ENCODE data around the gene LRRC14B. TPM values are rescaled to one million over a fixed set of nuclear protein-coding genes. Genes with fewer than 3 reads are reported as not detected.
"Not testable (repeated sequence)": the region's sequence is repeated elsewhere in the genome, so short reads cannot be mapped to it uniquely, and the experiment has no call there.

Gene LRRC14B
- total RNA-seq, 3 donors from 2014 or later (not counting 1 experiment from before 2014, with no cell fraction given) = not detected

- intact Hi-C loops (cut with micrococcal nuclease) = no loop called here
- Histone ChIP-seq H3K27ac (ENCODE audit: low read length) (no peak overlapping the region), H3K4me1 (ENCODE audit: control insufficient read depth, insufficient read depth, low read length) (no peaks in the 10 kb centered on the region), H3K27me3 (ENCODE audit: control insufficient read depth, insufficient read depth, low read length) (no peaks in the 10 kb centered on the region), H3K9me3 (ENCODE audit: control insufficient read depth, insufficient read depth, low read length) (no peaks in the 10 kb centered on the region), H3K36me3 (ENCODE audit: control insufficient read depth, insufficient read depth, low read length) (no peaks in the 10 kb centered on the region), H3K4me3 (ENCODE audit: low read length) (no peak overlapping the region)
- H3K27ac Mint-ChIP-seq = no peak overlapping the region
- no peaks in the 10 kb centered on the region for H3K9me3 Mint-ChIP-seq
- no peak overlapping the region for H3K4me3 Mint-ChIP-seq
- no peak for DNase-seq
- H3K36me3 Mint-ChIP-seq = no peaks in the 10 kb centered on the region
- no peak for ATAC-seq
- TF ChIP-seq CTCF (IDR thresholded peaks at IDR 0.05) = no peak
- H3K4me1 Mint-ChIP-seq = no peaks in the 10 kb centered on the region
- 94% methylated on average over 36 of the region's 36 CpGs for WGBS (ENCODE audit: insufficient coverage)
- peaks cover 0 to 8% of the 10 kb centered on the region in 2 donors for H3K27me3 Mint-ChIP-seq (ENCODE audit: low read depth in 2 of 2)
These were observed 3.4 kb downstream of the LRRC14B start for GRCh38 chr5:194603-195209.

GRCh38 chr5:195401-196160, 4.3 kb downstream of the LRRC14B start:
- no peaks in the 10 kb centered on the region for H3K4me1 Mint-ChIP-seq

GRCh38 chr5:196350-196749, 5.1 kb downstream of the LRRC14B start:
- TF ChIP-seq CTCF (IDR thresholded peaks at IDR 0.05) = no peak
- ATAC-seq (no peak), DNase-seq (no peak)
- H3K4me3 ChIP-seq (ENCODE audit: low read length) = no peak overlapping the region
- H3K4me1 Mint-ChIP-seq = no peaks in the 10 kb centered on the region
- no peaks in the 10 kb centered on the region for H3K9me3 ChIP-seq (ENCODE audit: control insufficient read depth, insufficient read depth, low read length)
- H3K4me1 ChIP-seq (ENCODE audit: control insufficient read depth, insufficient read depth, low read length) = no peaks in the 10 kb centered on the region
- H3K27me3 ChIP-seq (ENCODE audit: control insufficient read depth, insufficient read depth, low read length) = no peaks in the 10 kb centered on the region
- no peaks in the 10 kb centered on the region for H3K9me3 Mint-ChIP-seq
- peaks cover 0 to 3% of the 10 kb centered on the region in 2 donors for H3K27me3 Mint-ChIP-seq (ENCODE audit: low read depth in 2 of 2)
- H3K27ac Mint-ChIP-seq = no peak overlapping the region
- no peak overlapping the region for H3K27ac ChIP-seq (ENCODE audit: low read length)
- WGBS (ENCODE audit: insufficient coverage) = 67% methylated on average over 5 of the region's 10 CpGs
- H3K4me3 Mint-ChIP-seq = no peak overlapping the region
- H3K36me3 Mint-ChIP-seq = no peaks in the 10 kb centered on the region
- no peaks in the 10 kb centered on the region for H3K36me3 ChIP-seq (ENCODE audit: control insufficient read depth, insufficient read depth, low read length)
- intact Hi-C loops (cut with micrococcal nuclease) = no loop called here

More at GRCh38 chr5:195401-196160, 4.3 kb downstream of the LRRC14B start:
- DNase-seq = no peak
- no peaks in the 10 kb centered on the region for H3K9me3 Mint-ChIP-seq
- Histone ChIP-seq H3K4me3 (ENCODE audit: low read length) (no peak overlapping the region), H3K4me1 (ENCODE audit: control insufficient read depth, insufficient read depth, low read length) (no peaks in the 10 kb centered on the region), H3K27ac (ENCODE audit: low read length) (no peak overlapping the region), H3K9me3 (ENCODE audit: control insufficient read depth, insufficient read depth, low read length) (no peaks in the 10 kb centered on the region), H3K27me3 (ENCODE audit: control insufficient read depth, insufficient read depth, low read length) (no peaks in the 10 kb centered on the region), H3K36me3 (ENCODE audit: control insufficient read depth, insufficient read depth, low read length) (no peaks in the 10 kb centered on the region)
- H3K4me3 Mint-ChIP-seq = no peak overlapping the region
- peaks cover 0 to 3% of the 10 kb centered on the region in 2 donors for H3K27me3 Mint-ChIP-seq (ENCODE audit: low read depth in 2 of 2)
- 85% methylated on average over 33 of the region's 33 CpGs for WGBS (ENCODE audit: insufficient coverage)
- no peaks in the 10 kb centered on the region for H3K36me3 Mint-ChIP-seq
- no peak for TF ChIP-seq CTCF (IDR thresholded peaks at IDR 0.05)
- intact Hi-C loops (cut with micrococcal nuclease) = no loop called here
- no peak for ATAC-seq
- no peak overlapping the region for H3K27ac Mint-ChIP-seq

- H3K36me3 Mint-ChIP-seq; H3K27ac ChIP-seq (ENCODE audit: low read length); H3K27ac Mint-ChIP-seq; ATAC-seq; H3K4me1 Mint-ChIP-seq; H3K9me3 ChIP-seq (ENCODE audit: control insufficient read depth, insufficient read depth, low read length); H3K27me3 ChIP-seq (ENCODE audit: control insufficient read depth, insufficient read depth, low read length); intact Hi-C loops (cut with micrococcal nuclease); DNase-seq; H3K4me3 ChIP-seq (ENCODE audit: low read length); H3K27me3 Mint-ChIP-seq (ENCODE audit: low read depth in 2 of 2); H3K4me1 ChIP-seq (ENCODE audit: control insufficient read depth, insufficient read depth, low read length); H3K4me3 Mint-ChIP-seq; H3K36me3 ChIP-seq (ENCODE audit: control insufficient read depth, insufficient read depth, low read length); H3K9me3 Mint-ChIP-seq: not testable (repeated sequence)
- 88% methylated on average over 14 of the region's 18 CpGs for WGBS (ENCODE audit: insufficient coverage)
These were observed 5.7 kb downstream of the LRRC14B start for GRCh38 chr5:197031-197430.
